Measurements from ENCODE around the gene SLC35B4.

Gene SLC35B4

DNA sequence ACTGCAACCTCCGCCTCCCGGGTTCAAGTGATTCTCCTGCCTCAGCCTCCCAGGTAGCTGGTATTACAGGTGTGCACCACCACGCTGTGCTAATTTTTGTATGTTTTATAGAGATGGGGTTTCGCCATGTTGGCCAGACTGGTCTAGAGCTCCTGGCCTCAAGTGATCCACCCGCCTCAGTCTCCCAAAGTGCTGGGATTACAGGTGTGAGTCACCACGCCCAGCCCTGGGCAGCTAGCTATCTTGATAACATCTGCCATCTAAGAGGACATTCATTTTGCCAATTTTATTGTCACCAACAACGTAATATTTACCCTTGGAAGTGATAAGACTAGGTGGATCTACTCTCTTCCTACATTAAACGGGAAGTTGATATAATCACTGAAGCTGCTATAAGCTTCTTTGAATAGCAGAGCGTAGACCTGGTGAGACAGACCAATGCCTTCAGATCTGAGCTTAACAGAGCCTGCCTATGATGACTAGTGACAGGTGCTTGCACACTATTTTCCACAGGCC lies 39.7 kb upstream of the SLC35B4 start:
- H3K9ac ChIP-seq (ENCODE audit: insufficient read length), result no peak overlapping the region
- H3K4me3 ChIP-seq, result no peak overlapping the region
- no peaks in the 10 kb centered on the region for H3K36me3 ChIP-seq (ENCODE audit: insufficient read depth, low read length)
- DNase-seq (ENCODE audit: low read depth, low spot score), result no peak
- H3K9me3 ChIP-seq (ENCODE audit: low read depth, low read length), result no peaks in the 10 kb centered on the region
- H3K27ac ChIP-seq, result no peak overlapping the region
- no peak for TF ChIP-seq POLR2AphosphoS5 (IDR thresholded peaks at IDR 0.05; ENCODE audit: borderline replicate concordance, low read depth, low read length)
- no peak for TF ChIP-seq EZH2 (IDR thresholded peaks at IDR 0.05)
- TF ChIP-seq FOXP2 (optimal IDR thresholded peaks at IDR 0.05; ENCODE audit: control extremely low read depth, extremely low read length, insufficient read depth), result no peak

GRCh38 chr7:134355927-134356326 lies 39.2 kb upstream of the SLC35B4 start:
- TF ChIP-seq FOXP2 (optimal IDR thresholded peaks at IDR 0.05; ENCODE audit: control extremely low read depth, extremely low read length, insufficient read depth), result no peak
- TF ChIP-seq POLR2AphosphoS5 (IDR thresholded peaks at IDR 0.05; ENCODE audit: borderline replicate concordance, low read depth, low read length), result no peak
- no peak for TF ChIP-seq EZH2 (IDR thresholded peaks at IDR 0.05)
- no peak overlapping the region for H3K27ac ChIP-seq
- H3K4me3 ChIP-seq, result no peak overlapping the region
- no peaks in the 10 kb centered on the region for H3K9me3 ChIP-seq (ENCODE audit: low read depth, low read length)
- H3K9ac ChIP-seq (ENCODE audit: insufficient read length), result no peak overlapping the region
- no peak for DNase-seq (ENCODE audit: low read depth, low spot score)
- H3K36me3 ChIP-seq (ENCODE audit: insufficient read depth, low read length), result no peaks in the 10 kb centered on the region

GRCh38 chr7:134355004-134355525 lies 38.3 kb upstream of the SLC35B4 start:
- H3K9me3 ChIP-seq (ENCODE audit: low read depth, low read length), result no peaks in the 10 kb centered on the region
- no peak overlapping the region for H3K4me3 ChIP-seq
- H3K27ac ChIP-seq, result no peak overlapping the region
- no peak overlapping the region for H3K9ac ChIP-seq (ENCODE audit: insufficient read length)
- TF ChIP-seq FOXP2 (optimal IDR thresholded peaks at IDR 0.05; ENCODE audit: control extremely low read depth, extremely low read length, insufficient read depth) (no peak), POLR2AphosphoS5 (IDR thresholded peaks at IDR 0.05; ENCODE audit: borderline replicate concordance, low read depth, low read length) (no peak)
- H3K36me3 ChIP-seq (ENCODE audit: insufficient read depth, low read length), result no peaks in the 10 kb centered on the region
- DNase-seq (ENCODE audit: low read depth, low spot score), result no peak

DNA sequence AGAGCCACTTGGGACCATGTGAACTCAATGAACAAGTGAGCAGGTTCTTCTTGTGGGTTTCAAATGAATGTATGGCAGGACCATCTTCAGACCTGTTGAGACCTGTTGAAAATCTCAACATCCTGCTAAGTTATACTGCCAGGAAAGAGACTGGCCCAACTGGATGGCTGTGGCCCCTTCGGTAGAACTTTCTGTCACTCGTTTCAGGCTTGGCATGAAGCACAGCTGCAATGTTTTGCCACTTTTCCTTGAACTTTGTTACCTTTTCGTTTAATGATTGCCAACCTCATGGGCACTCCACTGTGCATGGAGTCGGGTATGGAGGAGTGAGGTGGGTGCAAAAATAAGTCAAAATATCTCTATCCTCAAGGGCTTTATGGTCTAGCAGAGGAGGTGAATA lies 36.7 kb upstream of the SLC35B4 start:
- no peaks in the 10 kb centered on the region for H3K9me3 ChIP-seq (ENCODE audit: low read depth, low read length)
- no peak overlapping the region for H3K27ac ChIP-seq
- TF ChIP-seq EZH2 (IDR thresholded peaks at IDR 0.05) (no peak), POLR2AphosphoS5 (IDR thresholded peaks at IDR 0.05; ENCODE audit: borderline replicate concordance, low read depth, low read length) (no peak), FOXP2 (optimal IDR thresholded peaks at IDR 0.05; ENCODE audit: control extremely low read depth, extremely low read length, insufficient read depth) (no peak)
- H3K4me3 ChIP-seq, result no peak overlapping the region
- no peak for DNase-seq (ENCODE audit: low read depth, low spot score)
- no peak overlapping the region for H3K9ac ChIP-seq (ENCODE audit: insufficient read length)
- H3K36me3 ChIP-seq (ENCODE audit: insufficient read depth, low read length), result no peaks in the 10 kb centered on the region

DNA sequence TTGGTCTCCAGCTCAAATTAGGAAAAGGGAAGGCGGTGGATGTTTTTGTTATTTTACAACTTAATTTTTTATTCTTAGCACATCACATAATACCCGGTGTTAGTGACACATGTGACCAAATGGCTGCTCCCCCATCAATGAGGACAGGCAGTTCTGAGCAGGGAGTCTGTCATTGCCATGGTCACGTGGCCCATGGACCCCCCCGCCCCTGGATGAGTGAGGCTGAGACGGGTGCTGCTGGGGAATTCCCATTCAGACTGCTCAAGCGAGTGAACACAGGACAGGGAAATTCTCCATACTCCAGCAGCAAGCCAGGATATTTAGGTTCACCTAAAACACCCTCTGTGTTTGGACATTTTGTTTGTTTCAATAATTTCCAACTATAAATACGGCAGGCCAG lies 34.7 kb upstream of the SLC35B4 start:
- Histone ChIP-seq H3K36me3 (ENCODE audit: insufficient read depth, low read length) (no peaks in the 10 kb centered on the region), H3K27ac (no peak overlapping the region), H3K4me3 (no peak overlapping the region), H3K9me3 (ENCODE audit: low read depth, low read length) (no peaks in the 10 kb centered on the region), H3K9ac (ENCODE audit: insufficient read length) (no peak overlapping the region)
- TF ChIP-seq POLR2AphosphoS5 (IDR thresholded peaks at IDR 0.05; ENCODE audit: borderline replicate concordance, low read depth, low read length) (no peak), EZH2 (IDR thresholded peaks at IDR 0.05) (no peak), FOXP2 (optimal IDR thresholded peaks at IDR 0.05; ENCODE audit: control extremely low read depth, extremely low read length, insufficient read depth) (no peak)
- no peak for DNase-seq (ENCODE audit: low read depth, low spot score)

GRCh38 chr7:134350709-134351108 lies 34.0 kb upstream of the SLC35B4 start:
- TF ChIP-seq EZH2 (IDR thresholded peaks at IDR 0.05), result no peak
- TF ChIP-seq FOXP2 (optimal IDR thresholded peaks at IDR 0.05; ENCODE audit: control extremely low read depth, extremely low read length, insufficient read depth), result no peak
- TF ChIP-seq POLR2AphosphoS5 (IDR thresholded peaks at IDR 0.05; ENCODE audit: borderline replicate concordance, low read depth, low read length), result no peak
- Histone ChIP-seq H3K27ac (no peak overlapping the region), H3K9ac (ENCODE audit: insufficient read length) (no peak overlapping the region), H3K36me3 (ENCODE audit: insufficient read depth, low read length) (no peaks in the 10 kb centered on the region), H3K9me3 (ENCODE audit: low read depth, low read length) (no peaks in the 10 kb centered on the region), H3K4me3 (no peak overlapping the region)
- no peak for DNase-seq (ENCODE audit: low read depth, low spot score)

GRCh38 chr7:134347567-134347966 lies 30.8 kb upstream of the SLC35B4 start:
- Histone ChIP-seq H3K4me3 (no peak overlapping the region), H3K27ac (no peak overlapping the region), H3K9me3 (ENCODE audit: low read depth, low read length) (no peaks in the 10 kb centered on the region), H3K36me3 (ENCODE audit: insufficient read depth, low read length) (no peaks in the 10 kb centered on the region), H3K9ac (ENCODE audit: insufficient read length) (no peak overlapping the region)
- DNase-seq (ENCODE audit: low read depth, low spot score), result no peak
- TF ChIP-seq POLR2AphosphoS5 (IDR thresholded peaks at IDR 0.05; ENCODE audit: borderline replicate concordance, low read depth, low read length), result no peak
- TF ChIP-seq EZH2 (IDR thresholded peaks at IDR 0.05), result no peak
- TF ChIP-seq FOXP2 (optimal IDR thresholded peaks at IDR 0.05; ENCODE audit: control extremely low read depth, extremely low read length, insufficient read depth), result no peak

DNA sequence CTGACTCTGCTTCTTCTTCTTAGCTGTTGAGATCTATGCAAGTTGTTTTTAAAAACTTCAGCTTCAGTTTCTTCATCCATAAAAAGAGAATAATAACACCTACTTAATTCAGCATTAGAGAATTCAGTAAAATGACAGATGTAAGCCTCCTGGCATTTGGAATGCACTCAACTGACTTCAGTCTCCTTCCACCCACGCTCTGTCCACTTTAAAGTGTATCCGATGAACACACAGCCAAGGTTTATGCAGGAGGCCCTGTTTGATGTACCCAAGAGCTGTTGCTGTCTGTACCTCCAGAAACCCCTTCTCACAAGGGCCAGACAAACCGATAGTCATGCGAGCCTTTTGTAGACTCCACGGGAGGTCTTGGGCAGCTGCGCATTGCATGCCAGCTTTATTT lies 27.1 kb upstream of the SLC35B4 start:
- no peak overlapping the region for H3K27ac ChIP-seq
- DNase-seq (ENCODE audit: low read depth, low spot score), result no peak
- TF ChIP-seq EZH2 (IDR thresholded peaks at IDR 0.05) (no peak), POLR2AphosphoS5 (IDR thresholded peaks at IDR 0.05; ENCODE audit: borderline replicate concordance, low read depth, low read length) (no peak), FOXP2 (optimal IDR thresholded peaks at IDR 0.05; ENCODE audit: control extremely low read depth, extremely low read length, insufficient read depth) (no peak)
- H3K9ac ChIP-seq (ENCODE audit: insufficient read length), result no peak overlapping the region
- H3K36me3 ChIP-seq (ENCODE audit: insufficient read depth, low read length), result no peaks in the 10 kb centered on the region
- no peak overlapping the region for H3K4me3 ChIP-seq
- no peaks in the 10 kb centered on the region for H3K9me3 ChIP-seq (ENCODE audit: low read depth, low read length)

DNA sequence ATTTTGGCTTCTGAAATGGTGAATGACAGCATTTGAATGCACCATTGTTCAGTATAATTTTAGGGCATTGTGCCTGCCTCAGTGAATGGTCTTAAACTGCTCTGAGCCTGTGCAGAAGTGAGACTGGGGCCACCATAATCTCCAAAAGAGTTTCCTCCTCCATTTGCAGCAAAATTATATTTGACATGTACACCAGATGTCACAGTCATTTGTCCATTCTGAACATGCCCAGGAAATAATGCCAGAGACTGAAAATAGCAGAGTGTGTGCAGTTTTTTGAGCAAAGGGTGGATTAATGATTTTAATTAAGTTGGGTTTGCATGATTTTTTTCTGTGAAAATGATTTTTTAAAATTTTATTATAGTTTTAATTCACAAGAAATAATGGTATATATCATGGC lies 26.4 kb upstream of the SLC35B4 start:
- TF ChIP-seq POLR2AphosphoS5 (IDR thresholded peaks at IDR 0.05; ENCODE audit: borderline replicate concordance, low read depth, low read length) (no peak), EZH2 (IDR thresholded peaks at IDR 0.05) (no peak), FOXP2 (optimal IDR thresholded peaks at IDR 0.05; ENCODE audit: control extremely low read depth, extremely low read length, insufficient read depth) (no peak)
- H3K9ac ChIP-seq (ENCODE audit: insufficient read length), result no peak overlapping the region
- no peak overlapping the region for H3K4me3 ChIP-seq
- no peak for DNase-seq (ENCODE audit: low read depth, low spot score)
- H3K27ac ChIP-seq, result no peak overlapping the region
- no peaks in the 10 kb centered on the region for H3K36me3 ChIP-seq (ENCODE audit: insufficient read depth, low read length)
- H3K9me3 ChIP-seq (ENCODE audit: low read depth, low read length), result no peaks in the 10 kb centered on the region
